CD4-positive, alpha-beta T cell treated with Interleukin-15 for 4 hours (primary cell): ENCODE results near the gene CTNNBL1.

Experiments
- DNase-seq: peaks from one replicate; pipeline ENCODE4 v3.0.0-alpha.2; 2020; ENCODE audit warnings: low spot score

The CTNNBL1 gene

DNA sequence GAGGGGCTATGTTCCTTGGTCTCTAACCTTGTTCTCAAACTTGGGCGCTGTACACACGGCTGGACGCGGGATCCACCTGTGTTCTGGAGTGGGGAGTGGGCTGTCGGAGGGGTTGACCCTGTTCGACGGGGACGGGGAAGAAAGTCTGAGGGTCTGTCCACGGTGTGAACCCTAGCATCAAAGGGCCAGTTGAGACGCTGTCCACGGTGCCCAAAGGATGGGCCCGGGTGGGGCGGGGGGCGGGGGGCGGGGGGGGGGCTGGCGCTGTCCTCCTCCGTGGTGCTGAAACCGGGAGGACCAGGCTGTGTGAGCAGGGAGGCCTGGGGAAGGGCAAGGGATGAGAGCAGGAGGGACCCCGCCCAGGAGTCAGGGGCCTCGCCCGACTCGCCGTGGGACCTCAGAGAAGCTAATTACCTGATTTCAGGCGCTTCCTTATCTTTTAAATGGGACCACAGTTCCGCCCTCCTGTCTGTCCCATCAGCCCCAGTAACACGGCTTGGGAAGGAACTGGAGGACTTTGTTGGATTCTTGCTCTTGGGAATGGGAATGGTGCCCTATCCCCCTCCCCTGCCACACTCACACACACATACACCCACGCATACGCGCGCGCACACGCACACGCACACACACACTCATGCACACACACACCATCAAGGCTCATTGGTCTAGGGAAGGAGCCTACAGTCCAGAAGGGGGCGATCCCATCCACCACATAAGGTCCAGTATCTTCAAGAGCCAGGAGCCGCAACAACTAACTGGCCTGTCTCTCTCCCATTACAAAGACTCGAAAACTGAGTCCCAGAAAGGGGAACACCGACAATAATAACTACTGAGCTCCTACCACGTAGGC lies 208.0 kb downstream of the CTNNBL1 start:
- DNase-seq = no peak

DNA sequence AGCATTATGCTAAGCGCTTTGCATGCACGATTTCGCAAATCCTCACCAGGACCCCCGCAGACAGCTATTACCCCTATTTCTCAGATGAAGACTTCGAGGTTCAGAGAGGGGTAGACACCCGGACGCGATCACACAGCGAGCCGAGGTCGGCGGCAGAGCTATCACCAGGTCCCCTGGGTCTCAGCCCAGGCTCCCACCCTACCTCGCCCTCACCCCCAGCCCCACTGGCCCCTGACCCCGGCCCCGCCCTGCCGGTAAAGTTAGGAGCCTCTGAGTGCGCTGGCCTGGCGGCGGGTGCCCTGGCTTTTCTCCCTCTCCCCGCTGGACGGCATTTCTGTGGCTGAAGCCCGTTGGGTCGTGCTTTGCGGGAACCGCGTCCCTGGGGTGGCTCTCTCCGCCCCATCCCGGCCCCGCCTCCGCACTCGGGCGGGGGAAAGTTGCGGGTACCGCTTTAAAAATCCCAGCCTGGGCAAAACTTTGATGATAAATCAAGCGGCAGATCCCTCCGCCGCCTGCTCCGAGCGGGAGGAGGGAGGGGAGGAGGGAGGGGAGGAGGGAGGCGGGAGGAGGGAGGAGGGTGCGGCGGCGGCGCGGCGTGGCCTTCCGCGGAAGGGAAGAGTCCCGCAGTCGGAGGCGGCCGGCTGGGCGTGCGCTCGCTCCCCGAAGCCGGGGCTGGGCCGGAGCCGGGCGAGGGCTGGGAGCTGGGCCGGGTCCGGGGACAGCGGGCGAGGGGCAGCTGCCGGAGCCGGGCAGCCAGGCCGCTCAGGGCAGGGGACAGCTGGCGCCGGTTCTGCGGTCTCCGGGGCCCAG lies 208.9 kb downstream of the CTNNBL1 start, which contains the start of gene VSTM2L:
Gene VSTM2L (plus strand): TSS at position 624 of the 810 bp plus-strand sequence. CDS start 224 bp downstream, outside the sequence.
- DNase-seq = no peak

DNA sequence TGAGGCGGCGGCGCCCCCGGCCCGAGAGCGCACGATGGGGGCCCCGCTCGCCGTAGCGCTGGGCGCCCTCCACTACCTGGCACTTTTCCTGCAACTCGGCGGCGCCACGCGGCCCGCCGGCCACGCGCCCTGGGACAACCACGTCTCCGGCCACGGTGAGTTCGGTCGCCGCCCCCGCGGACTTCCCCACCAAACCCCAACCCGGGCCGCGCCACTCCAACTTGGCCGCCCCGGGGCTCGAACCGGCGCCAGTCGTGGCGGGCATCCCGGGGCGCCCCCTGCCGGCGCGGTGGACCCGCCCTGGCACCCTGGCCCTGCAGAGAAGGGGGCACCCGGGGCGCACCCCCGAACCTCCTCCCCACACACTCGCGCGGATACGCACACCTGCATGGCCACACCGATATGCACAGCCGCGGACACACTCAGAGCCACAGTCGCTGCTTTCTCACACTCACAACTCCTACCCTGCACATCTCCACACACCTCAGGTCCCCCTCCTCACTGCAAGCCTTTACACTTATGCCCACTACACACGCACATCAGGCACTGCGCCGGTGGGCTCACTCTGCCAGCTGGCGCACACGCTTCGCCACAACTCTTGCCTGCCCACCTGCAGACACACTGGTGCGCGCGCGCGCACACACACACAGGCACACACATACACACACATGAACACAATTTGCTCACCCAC lies 209.6 kb downstream of the CTNNBL1 start:
- no peak for DNase-seq

DNA sequence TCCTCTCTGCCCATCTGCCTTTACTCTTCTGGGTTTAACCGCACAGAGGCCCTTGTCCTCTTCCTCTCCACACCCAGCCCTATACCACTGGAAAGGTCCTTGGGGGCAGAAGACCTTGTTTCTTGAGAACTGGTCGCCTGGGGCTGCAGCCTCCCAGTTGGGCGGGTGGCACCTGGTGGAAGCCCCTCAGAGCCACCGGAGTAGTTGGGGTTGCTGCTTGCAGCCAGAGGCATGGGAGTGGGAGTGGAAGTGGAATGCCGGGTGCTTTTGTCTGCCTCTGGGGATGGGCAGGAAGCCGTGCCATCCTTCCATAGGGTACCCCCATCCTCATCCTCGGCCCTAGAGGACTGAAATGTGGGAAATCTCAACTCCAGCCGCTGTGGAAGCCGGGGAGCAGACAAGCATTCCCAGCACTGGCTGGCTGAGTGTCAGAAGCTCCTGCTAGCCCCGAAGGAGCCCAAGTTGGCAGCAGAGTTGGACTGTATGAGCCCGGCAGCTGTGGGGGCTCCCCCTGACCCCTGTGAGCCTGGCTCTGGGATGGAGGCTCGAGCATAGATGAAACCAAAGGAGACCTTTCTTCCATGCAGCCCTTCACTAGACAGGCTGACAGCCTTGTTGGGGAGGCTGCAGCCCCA lies 210.3 kb downstream of the CTNNBL1 start:
- DNase-seq = no peak

DNA sequence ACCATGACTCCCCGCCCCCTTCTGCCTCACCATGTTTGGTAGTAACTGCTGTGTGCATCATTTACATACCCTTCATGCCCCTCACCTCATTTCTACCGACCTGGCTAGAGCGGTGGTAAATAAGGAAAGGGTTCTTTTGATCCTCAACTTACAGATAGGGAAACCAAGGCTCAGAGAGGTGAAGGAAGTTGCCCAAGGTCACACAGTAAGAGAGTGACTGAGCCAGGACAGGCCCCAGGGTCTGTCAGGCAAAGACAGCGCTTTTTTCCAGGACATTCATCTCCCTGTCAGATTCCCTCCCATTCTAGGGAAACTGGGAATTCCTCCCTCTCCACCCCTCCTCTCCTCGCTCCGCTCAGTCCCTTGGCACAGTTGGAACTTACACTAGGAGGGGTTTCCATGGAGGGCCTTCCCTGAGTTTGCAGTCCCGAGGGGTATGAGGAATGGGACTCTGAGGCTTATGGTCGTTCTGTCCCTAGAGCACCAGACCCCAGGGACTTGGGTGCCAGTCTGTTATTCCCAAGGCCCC lies 211.1 kb downstream of the CTNNBL1 start:
- DNase-seq = no peak

DNA sequence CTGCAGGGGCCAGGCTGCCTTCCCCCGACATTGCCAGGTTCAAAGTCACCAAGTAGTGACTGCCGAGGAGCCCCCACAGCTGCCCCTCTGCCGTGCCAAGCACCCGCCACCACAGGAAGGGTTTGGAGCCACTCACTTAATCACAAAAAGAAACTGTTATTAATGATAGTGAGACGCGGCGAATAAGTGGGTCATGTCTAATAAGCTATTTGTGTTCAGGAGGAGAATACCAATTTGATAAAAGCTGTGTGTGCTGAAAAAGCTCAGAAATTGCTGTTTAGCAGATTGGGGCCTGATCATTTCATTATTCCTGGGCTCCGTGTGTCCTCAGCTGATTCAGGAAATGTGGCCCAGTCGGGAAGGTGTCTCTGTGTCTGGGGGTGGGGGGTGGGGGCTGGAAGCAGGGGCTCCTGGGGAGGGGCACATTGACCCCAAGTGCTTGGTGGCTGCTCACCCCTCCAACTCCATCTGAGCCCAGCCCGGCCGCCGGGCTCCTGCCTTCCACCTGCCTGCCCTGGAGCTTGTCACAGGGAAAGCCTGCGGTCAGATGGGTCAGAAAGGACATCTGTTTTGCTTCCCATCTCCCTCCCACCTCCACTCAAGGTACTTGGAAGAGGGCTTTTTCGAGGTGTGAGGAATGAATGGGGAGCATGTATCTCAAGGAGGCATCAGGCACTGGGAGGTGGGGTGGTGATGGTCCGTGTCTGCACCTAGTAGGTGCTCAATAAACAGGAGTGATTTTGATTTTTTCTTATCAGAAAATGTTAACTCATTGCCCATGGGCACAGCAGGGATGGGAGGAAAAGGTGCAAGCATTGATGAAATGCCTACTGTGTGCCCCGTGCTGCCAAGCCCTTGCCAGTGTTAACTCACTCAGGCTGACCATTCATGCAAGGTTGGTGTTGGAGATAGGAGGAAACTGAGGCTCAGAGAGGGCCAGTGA lies 212.1 kb downstream of the CTNNBL1 start:
- DNase-seq = no peak

DNA sequence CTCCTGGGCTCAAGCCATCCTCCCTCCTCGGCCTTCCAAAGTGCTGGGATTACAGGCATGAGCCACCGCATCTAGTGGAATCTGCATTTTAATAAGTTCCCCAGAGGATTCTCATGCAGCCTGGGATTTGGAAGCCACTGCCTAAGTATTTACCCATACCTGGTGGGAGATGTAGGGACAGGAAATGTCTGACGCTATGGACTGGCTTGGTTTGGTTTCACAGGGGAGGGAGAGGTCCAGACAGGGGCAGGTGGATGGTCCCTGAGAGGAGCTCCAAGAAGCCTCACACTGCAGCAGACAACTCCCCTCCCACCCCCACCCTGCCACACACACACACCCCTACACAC lies 213.5 kb downstream of the CTNNBL1 start:
- no peak for DNase-seq

DNA sequence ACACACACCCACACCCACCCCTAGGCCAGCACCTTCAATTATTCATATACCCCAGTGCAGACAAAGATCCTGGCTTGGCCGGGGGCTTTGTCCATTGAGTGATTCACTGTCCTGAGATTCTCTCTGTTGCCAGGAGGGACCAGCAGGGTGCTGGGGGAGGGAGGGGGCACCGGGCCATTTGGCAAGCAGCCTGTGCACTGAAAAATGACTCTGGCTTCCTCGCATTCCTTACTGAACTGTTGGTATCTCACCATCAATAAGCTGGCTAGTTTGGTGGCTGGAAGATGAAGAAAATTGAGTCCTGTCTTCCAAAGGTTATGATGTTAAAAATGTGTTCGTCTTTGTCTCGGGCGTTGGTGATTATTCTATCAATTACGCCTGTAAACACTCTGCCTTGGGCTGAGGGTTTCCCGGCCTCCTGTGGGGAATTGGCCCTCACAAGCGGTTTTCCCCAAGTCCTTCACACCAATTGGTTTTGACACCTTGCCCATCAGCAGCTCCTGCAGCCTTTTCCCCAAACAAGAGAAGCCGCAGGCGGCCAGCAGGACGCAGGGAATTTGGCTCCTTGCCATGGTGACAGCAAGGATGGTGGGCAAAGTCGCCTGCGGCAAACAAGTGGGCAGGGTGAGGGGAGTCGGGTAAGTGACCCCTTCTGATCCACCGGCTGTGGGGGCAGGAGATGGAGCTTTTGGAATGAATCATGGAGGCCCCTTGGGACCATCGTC lies 214.0 kb downstream of the CTNNBL1 start:
- no peak for DNase-seq

DNA sequence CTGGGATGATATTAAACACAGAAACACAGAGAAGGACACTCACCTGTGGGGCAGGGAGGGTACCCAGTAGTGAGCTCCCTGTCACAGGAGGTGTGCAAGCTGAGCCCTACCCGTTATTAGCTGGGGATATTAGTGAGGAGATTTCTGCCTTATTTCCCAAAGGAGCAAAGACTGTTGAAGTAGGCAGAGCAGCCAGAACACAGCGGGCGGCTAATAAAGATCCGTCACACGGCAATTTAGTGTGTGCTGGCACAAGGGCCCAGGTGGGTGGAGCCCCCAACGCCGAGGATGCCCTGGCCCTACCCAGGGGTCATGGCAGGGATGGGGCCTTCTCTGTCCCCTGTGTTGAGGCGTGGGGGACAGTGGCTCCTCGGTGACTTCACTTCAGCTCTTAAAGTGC lies 217.4 kb downstream of the CTNNBL1 start:
- DNase-seq = no peak

DNA sequence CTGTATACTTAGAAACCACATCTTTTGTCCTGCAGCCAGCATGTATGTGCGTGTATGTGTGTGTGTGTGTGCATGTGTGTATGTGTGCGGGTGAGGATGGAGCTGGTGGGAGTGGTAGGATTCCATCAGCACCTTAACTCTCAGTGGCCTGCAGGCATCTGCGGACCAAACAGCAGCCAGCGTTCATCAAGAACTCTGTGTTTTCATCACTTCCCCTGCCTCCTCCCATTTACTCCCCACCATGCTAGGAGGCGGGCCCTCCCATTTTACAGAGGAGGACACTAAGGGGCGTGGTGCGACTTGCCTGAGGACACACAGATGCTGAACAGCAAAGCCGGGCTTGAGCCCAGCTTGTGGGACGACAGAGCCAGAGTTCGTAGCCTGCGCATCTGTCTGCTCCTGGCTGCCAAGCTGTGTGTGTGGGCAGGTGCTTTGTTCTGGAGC lies 218.0 kb downstream of the CTNNBL1 start:
- no peak for DNase-seq

DNA sequence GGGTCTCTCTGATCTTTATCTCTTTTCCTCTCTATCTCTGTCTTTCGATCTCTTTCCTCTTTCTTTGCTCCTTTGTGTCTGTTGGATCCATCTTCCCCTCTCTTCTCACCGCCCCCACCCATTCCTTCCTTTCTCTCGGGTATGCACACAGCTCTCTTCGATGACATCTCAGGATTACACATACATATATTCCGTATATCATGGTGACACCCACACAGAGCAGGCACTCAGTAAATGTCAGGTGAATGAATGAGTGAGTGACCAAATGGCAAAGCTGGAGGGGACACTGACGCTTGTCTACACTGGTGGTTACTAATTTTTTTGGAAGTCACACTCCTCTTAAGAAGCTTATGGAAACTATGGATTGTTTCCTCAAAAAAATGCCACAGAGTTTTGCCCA lies 219.0 kb downstream of the CTNNBL1 start:
- DNase-seq = no peak

DNA sequence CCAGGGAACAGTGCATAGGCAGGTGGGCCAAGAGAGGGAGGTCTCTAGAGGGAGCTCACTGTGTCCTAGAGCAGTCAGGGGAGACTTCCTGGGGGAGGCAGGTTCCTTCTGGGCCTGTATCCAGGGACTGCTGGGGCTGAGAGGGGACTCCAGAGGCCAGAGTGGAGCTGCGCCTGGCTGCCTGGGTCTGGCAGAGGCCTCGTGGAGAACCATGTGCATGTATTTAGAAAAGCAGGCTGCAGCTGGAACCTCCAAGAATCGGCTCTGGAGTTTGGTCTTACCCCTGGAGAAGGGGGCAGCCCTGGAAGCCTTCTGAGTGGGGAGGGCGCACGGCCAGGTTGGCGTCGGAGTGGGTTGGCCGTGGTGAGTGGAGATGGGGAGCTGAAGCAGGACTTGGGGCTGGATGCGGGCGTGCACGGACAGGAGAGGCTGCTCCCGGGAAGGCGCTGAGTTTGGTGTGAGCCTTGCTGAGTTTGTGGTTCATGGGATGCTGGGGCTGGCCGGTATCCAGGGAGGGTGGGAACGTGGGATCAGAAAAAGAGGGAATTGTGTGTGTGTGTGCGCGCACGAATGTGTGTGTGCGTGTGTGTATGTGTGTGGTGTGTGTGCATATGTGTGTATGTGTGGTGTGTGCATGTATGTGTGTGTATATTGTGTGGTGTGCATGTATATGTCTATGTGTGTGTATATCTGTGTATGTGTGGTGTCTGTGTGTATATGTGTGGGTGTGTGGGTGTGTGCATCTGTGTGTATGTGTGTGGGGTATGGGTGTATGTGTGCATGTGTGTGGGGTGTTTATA lies 219.9 kb downstream of the CTNNBL1 start:
- no peak for DNase-seq

DNA sequence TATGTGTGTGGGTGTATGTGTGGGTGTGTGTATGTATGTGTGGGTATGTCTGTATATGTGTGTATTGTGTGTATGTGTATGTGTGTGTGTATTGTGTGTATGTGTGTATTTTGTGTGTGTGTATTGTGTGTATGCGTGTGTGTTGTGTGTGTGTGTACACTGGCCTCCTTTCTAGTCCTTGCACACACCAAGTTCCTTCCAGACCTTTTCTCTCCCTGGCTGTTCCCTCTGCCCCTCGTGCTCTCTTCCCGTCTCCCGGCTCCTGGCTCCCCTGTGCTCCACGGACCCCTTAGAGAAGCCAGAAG lies 220.5 kb downstream of the CTNNBL1 start:
- DNase-seq = no peak

DNA sequence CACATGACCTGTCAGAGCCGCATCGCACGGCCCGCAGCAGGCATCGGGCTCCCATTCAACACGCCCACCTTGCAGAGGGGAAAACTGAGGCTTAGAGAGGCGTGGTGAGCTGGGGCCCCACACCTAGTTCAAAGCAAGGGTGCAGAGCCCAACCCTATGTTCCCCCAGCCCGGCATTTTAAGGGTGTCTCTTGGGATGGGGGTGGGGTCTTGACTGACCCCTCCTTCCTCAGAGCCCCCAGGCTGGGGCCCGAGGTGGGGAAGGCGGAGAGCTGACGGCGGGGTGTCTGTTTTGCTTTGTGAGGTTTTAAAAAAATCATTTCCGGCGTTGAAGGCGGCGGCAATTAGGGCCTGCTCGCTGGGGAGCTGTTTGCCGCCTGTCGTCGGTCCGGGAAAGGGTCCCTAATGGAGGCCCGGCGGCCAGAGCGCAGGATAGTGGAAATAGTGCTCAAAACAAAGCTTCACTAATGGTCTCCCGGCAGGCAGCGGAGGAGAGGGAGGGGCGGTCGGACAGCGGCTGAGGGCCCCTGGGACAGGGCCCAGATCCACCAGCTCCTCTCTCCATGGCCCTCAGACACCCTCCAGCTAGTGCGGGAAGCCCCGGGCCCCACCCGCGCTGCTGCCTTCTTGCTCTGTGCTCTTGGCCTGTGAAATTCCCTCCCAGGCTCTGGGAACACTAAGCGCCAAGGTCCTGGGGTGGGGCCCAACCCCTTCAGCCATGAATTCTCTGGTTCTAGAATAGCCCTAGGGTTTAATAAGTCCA lies 221.0 kb downstream of the CTNNBL1 start:
- no peak for DNase-seq

DNA sequence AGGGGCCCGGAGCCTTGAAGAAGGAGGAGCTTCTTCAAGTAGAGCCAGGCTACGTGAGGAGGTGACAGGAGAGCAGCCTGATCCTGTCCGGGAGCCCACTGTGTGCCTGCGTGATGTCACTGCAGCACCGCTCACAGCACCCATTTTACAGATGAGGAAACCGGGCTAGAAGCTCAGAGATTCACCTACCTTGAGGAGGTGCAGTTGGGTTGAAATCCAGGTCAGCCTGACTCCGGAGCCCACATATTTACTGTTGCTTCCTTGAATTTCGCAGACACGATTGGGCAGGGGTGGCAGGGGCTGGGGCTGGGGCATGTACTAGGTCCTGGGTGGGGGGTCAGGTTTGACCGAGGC lies 221.6 kb downstream of the CTNNBL1 start:
- no peak for DNase-seq

DNA sequence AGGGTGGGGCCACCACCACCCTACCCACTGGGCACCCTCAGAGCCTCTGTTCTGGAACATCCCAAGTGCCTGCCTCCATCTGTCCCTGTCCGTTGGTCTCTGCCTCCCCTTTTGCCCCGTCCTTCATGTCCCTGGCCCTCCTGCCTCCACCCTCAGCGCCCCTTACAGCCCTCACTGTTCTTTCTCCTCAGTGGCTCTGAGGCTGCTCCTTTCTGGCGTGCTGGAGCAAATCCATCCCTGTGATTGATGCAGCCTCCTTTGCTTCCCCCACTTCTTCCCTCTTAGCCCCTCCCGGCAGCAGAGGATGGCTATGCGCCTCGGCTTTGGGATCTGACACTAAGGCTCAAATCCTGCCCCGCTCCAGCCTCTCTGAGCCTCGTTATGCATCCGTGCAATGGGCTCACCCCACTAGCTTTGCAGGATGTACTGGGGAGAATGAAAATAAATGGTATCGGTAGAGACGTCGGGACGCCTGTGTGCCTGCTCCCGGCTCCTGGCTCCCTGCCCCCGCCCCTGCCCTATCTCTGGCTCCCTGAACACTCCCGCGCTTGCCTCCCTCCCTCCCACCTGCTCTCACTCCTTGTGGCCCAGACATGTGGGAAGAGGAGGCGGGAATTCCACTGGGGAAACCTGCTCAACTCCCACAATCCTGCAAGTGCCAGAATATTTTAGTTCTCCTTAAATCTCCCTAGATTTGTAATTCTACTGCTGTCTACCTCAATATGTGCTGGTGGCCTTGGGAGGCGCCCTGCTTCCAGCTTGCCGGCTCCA lies 222.2 kb downstream of the CTNNBL1 start:
- no peak for DNase-seq

DNA sequence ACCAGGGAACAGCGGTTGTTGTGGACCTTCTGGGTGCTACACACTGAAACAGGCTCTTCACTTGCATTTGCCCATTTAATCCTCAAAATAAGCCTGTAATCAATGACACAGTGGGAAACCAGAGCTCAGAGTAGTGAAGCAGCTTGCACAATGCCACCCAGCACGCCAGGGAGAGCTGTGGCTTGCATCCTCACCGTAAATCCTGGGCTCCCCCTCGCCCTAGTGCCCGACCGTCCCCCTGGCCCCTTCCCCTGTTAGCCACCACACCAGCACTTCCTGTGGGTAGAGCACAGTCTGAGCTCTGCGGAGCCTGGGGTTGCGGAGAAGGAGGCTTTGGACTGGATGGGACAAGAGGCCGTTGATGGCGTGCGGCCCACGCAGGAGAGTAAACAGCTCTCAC lies 223.6 kb downstream of the CTNNBL1 start:
- no peak for DNase-seq

DNA sequence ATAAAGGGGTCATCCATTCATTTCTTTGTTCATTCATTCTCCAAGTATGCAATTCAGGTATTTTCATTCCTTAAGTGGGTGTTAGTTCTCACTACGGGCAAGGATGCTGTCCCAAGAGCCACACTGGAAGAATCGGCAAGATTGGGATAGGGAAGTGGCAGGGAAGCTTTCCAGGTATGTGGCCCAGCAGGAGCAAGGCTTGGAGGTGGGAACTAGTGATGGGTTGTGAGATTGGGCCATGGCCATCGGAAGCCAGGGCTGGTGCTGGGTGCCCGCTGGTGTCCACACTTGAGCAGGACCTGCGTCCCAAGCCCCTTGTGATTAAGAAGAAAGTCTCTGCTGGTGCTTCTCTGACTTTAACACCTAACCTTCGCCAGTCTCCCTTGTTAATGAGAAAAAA lies 224.2 kb downstream of the CTNNBL1 start:
- DNase-seq = no peak
